ENCODE results near the gene PWWP2B.
"Not testable (repeated sequence)": the region's sequence is repeated elsewhere in the genome, so short reads cannot be mapped to it uniquely, and the experiment has no call there.

- TF ChIP-seq, protein P1, sequence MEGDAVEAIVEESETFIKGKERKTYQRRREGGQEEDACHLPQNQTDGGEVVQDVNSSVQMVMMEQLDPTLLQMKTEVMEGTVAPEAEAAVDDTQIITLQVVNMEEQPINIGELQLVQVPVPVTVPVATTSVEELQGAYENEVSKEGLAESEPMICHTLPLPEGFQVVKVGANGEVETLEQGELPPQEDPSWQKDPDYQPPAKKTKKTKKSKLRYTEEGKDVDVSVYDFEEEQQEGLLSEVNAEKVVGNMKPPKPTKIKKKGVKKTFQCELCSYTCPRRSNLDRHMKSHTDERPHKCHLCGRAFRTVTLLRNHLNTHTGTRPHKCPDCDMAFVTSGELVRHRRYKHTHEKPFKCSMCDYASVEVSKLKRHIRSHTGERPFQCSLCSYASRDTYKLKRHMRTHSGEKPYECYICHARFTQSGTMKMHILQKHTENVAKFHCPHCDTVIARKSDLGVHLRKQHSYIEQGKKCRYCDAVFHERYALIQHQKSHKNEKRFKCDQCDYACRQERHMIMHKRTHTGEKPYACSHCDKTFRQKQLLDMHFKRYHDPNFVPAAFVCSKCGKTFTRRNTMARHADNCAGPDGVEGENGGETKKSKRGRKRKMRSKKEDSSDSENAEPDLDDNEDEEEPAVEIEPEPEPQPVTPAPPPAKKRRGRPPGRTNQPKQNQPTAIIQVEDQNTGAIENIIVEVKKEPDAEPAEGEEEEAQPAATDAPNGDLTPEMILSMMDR (conservative IDR thresholded peaks at IDR 0.05; ENCODE audit: low read length): not testable (repeated sequence)
- TF ChIP-seq EZH2phosphoT487 (IDR thresholded peaks at IDR 0.05; ENCODE audit: borderline replicate concordance): not testable (repeated sequence)
These were observed 18.0 kb upstream of the PWWP2B start for GRCh38 chr10:132379026-132379425.

Data from Loucy (cell line).